HepG2 (cell line): ENCODE measurements around the gene ALB. TPM values are rescaled to one million over a fixed set of nuclear protein-coding genes. Genes with fewer than 3 reads are reported as not detected.

Source experiments
- DPF2 ChIP-seq: sonication (generic); formaldehyde crosslinking; IDR thresholded peaks from 2 replicates; pipeline ENCODE4 v1.4.0; 2020; ENCODE audit warnings: mild to moderate bottlenecking, low read depth, missing genetic modification reagents, borderline replicate concordance
- HOXA7 ChIP-seq: sonication (generic); formaldehyde crosslinking; IDR thresholded peaks from 2 replicates; pipeline ENCODE4 v1.8.1; 2022; ENCODE audit warnings: mild to moderate bottlenecking, missing genetic modification reagents, moderate library complexity
- MAZ ChIP-seq, 2 experiments: sonication (generic) in 1 of 2; formaldehyde crosslinking in 1 of 2; IDR thresholded peaks; 2 replicates each; pipeline versions ENCODE4 v1.5.0 to v1.6.1; 2012 to 2020; ENCODE audit warnings: low read depth in 2 of 2, mild to moderate bottlenecking in 2 of 2, borderline replicate concordance in 1 of 2, improper control_type of control experiment in 1 of 2, low read length in 1 of 2, missing genetic modification reagents in 1 of 2, moderate library complexity in 1 of 2
- PAX8 ChIP-seq: sonication (generic); formaldehyde crosslinking; IDR thresholded peaks from 2 replicates; pipeline ENCODE4 v1.8.0; 2022; ENCODE audit warnings: mild to moderate bottlenecking, missing genetic modification reagents, borderline replicate concordance
- RXRA ChIP-seq: sonication (generic); formaldehyde crosslinking; IDR thresholded peaks from 2 replicates; pipeline ENCODE4 v1.5.1; 2020; ENCODE audit warnings: missing genetic modification reagents
- SP2 ChIP-seq: sonication (generic); formaldehyde crosslinking; IDR thresholded peaks from 2 replicates; pipeline ENCODE4 v1.5.1; 2020; ENCODE audit warnings: mild to moderate bottlenecking, missing genetic modification reagents
- STAT5B ChIP-seq: sonication (generic); formaldehyde crosslinking; IDR thresholded peaks from 2 replicates; pipeline ENCODE4 v1.4.0; 2020; ENCODE audit warnings: missing genetic modification reagents
- TEAD2 ChIP-seq: sonication (generic); formaldehyde crosslinking; IDR thresholded peaks from 2 replicates; pipeline ENCODE4 v1.9.0; 2021; ENCODE audit warnings: missing genetic modification reagents
- ZBTB3 ChIP-seq: sonication (generic); formaldehyde crosslinking; IDR thresholded peaks from 2 replicates; pipeline ENCODE4 v1.4.0; 2020; ENCODE audit warnings: low read depth, mild to moderate bottlenecking, moderate library complexity, missing genetic modification reagents, borderline replicate concordance
- ZNF260 ChIP-seq: sonication (generic); formaldehyde crosslinking; IDR thresholded peaks from 2 replicates; pipeline ENCODE4 v1.4.0; 2020; ENCODE audit warnings: missing genetic modification reagents, low read depth, mild to moderate bottlenecking, borderline replicate concordance
- ZNF263 ChIP-seq: sonication (generic); formaldehyde crosslinking; IDR thresholded peaks from 2 replicates; pipeline ENCODE4 v1.4.0; 2020; ENCODE audit warnings: missing genetic modification reagents
- ZNF296 ChIP-seq: sonication (generic); formaldehyde crosslinking; conservative IDR thresholded peaks from 2 replicates; pipeline ENCODE4 v1.5.0; 2020; ENCODE audit warnings: mild to moderate bottlenecking, missing genetic modification reagents
- ZNF333 ChIP-seq: sonication (generic); formaldehyde crosslinking; IDR thresholded peaks from 2 replicates; pipeline ENCODE4 v1.4.0; 2020; ENCODE audit warnings: mild to moderate bottlenecking, missing genetic modification reagents, borderline replicate concordance
- ZNF530 ChIP-seq: sonication (generic); formaldehyde crosslinking; IDR thresholded peaks from 2 replicates; pipeline ENCODE4 v1.5.0; 2020; ENCODE audit warnings: low read depth, mild to moderate bottlenecking, missing genetic modification reagents
- ZNF674 ChIP-seq: sonication (generic); formaldehyde crosslinking; IDR thresholded peaks from 2 replicates; pipeline ENCODE4 v1.5.0; 2020; ENCODE audit warnings: low read depth, mild to moderate bottlenecking, missing genetic modification reagents
- ZNF720 ChIP-seq: sonication (generic); formaldehyde crosslinking; IDR thresholded peaks from 2 replicates; pipeline ENCODE4 v1.4.0; 2020; ENCODE audit warnings: missing genetic modification reagents
- ZSCAN30 ChIP-seq: sonication (generic); formaldehyde crosslinking; IDR thresholded peaks from 2 replicates; pipeline ENCODE4 v1.5.0; 2020; ENCODE audit warnings: mild to moderate bottlenecking, missing genetic modification reagents
- polyA plus RNA-seq, 8 experiments: library from polyadenylated mRNA; depleted of rRNA in 3 of 8; stranded (reverse) in 7 of 8; unstranded in 1 of 8; fragments of >200 nt; fragmentation: Illumina TruSeq in 4 of 8; extraction: Trizol in 4 of 8; gene quantifications; 2 replicates each; pipeline versions ENCODE4 v1.2.1 to v1.2.3, GENCODE V29; 2011 to 2016; ENCODE audit warnings: low read depth in 4 of 8, missing spikeins in 1 of 8, mixed read lengths in 1 of 8; ENCODE audit not compliant: insufficient read depth in 1 of 8
- total RNA-seq, 5 experiments: library from RNA; depleted of rRNA; stranded (reverse); fragments of >200 nt; fragmentation: Illumina TruSeq; extraction: Trizol; gene quantifications; 2 replicates each; pipeline ENCODE4 v1.2.3, GENCODE V29; 2016; ENCODE audit warnings: low read depth in 1 of 5
- TF ChIP-seq, protein P1 (sequence below): sonication (generic); formaldehyde crosslinking; IDR thresholded peaks from 2 replicates; pipeline ENCODE4 v1.5.0; 2020; ENCODE audit warnings: missing genetic modification reagents
- TF ChIP-seq, protein P2 (sequence below): sonication (generic); formaldehyde crosslinking; IDR thresholded peaks from 2 replicates; pipeline ENCODE4 v1.4.0; 2020; ENCODE audit warnings: mild to moderate bottlenecking, missing genetic modification reagents
- TF ChIP-seq, protein P3 (sequence below): sonication (generic); formaldehyde crosslinking; conservative IDR thresholded peaks from 2 replicates; pipeline ENCODE4 v1.4.0; 2020; ENCODE audit warnings: missing genetic modification reagents
- TF ChIP-seq, protein P4 (sequence below): IDR thresholded peaks from 2 replicates; pipeline ENCODE4 v1.6.1; 2018; ENCODE audit warnings: missing genetic modification reagents, mild to moderate bottlenecking, missing compliant biosample characterization
- TF ChIP-seq, protein P5 (sequence below): IDR thresholded peaks from 2 replicates; pipeline ENCODE4 v1.6.1; 2012; ENCODE audit warnings: low read depth, low read length, improper control_type of control experiment

The ALB gene
- total and polyA plus RNA-seq, 2 of the 13 experiments (the other 11 are each of a cell fraction or from before 2014, with no cell fraction given): 22,259 to 22,625 TPM

DNA sequence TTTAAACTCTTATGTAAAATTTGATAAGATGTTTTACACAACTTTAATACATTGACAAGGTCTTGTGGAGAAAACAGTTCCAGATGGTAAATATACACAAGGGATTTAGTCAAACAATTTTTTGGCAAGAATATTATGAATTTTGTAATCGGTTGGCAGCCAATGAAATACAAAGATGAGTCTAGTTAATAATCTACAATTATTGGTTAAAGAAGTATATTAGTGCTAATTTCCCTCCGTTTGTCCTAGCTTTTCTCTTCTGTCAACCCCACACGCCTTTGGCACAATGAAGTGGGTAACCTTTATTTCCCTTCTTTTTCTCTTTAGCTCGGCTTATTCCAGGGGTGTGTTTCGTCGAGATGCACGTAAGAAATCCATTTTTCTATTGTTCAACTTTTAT lies at the start of gene ALB (continued):
- no peak for TF ChIP-seq ZBTB3 (CRISPR knock-in tag)
- TF ChIP-seq ZNF530 (CRISPR knock-in tag): no peak
- no peak for TF ChIP-seq STAT5B (CRISPR knock-in tag)
- TF ChIP-seq, protein P1, sequence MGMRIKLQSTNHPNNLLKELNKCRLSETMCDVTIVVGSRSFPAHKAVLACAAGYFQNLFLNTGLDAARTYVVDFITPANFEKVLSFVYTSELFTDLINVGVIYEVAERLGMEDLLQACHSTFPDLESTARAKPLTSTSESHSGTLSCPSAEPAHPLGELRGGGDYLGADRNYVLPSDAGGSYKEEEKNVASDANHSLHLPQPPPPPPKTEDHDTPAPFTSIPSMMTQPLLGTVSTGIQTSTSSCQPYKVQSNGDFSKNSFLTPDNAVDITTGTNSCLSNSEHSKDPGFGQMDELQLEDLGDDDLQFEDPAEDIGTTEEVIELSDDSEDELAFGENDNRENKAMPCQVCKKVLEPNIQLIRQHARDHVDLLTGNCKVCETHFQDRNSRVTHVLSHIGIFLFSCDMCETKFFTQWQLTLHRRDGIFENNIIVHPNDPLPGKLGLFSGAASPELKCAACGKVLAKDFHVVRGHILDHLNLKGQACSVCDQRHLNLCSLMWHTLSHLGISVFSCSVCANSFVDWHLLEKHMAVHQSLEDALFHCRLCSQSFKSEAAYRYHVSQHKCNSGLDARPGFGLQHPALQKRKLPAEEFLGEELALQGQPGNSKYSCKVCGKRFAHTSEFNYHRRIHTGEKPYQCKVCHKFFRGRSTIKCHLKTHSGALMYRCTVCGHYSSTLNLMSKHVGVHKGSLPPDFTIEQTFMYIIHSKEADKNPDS (CRISPR knock-in tag): no peak
- no peak for TF ChIP-seq ZNF263 (CRISPR knock-in tag)
- TF ChIP-seq, protein P2, sequence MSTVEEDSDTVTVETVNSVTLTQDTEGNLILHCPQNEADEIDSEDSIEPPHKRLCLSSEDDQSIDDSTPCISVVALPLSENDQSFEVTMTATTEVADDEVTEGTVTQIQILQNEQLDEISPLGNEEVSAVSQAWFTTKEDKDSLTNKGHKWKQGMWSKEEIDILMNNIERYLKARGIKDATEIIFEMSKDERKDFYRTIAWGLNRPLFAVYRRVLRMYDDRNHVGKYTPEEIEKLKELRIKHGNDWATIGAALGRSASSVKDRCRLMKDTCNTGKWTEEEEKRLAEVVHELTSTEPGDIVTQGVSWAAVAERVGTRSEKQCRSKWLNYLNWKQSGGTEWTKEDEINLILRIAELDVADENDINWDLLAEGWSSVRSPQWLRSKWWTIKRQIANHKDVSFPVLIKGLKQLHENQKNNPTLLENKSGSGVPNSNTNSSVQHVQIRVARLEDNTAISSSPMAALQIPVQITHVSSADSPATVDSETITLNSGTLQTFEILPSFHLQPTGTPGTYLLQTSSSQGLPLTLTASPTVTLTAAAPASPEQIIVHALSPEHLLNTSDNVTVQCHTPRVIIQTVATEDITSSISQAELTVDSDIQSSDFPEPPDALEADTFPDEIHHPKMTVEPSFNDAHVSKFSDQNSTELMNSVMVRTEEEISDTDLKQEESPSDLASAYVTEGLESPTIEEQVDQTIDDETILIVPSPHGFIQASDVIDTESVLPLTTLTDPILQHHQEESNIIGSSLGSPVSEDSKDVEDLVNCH: no peak
- no peak for TF ChIP-seq PAX8 (CRISPR knock-in tag)
- no peak for TF ChIP-seq DPF2
- no peak for TF ChIP-seq ZNF333 (CRISPR knock-in tag)
- TF ChIP-seq, protein P3, sequence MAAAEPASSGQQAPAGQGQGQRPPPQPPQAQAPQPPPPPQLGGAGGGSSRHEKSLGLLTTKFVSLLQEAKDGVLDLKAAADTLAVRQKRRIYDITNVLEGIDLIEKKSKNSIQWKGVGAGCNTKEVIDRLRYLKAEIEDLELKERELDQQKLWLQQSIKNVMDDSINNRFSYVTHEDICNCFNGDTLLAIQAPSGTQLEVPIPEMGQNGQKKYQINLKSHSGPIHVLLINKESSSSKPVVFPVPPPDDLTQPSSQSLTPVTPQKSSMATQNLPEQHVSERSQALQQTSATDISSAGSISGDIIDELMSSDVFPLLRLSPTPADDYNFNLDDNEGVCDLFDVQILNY (CRISPR knock-in tag): no peak
- no peak for TF ChIP-seq MAZ (IDR thresholded peaks at IDR 0.05; ENCODE audit: borderline replicate concordance, low read depth, low read length)
- peak; percentile 62; the same call in 1 of the 2 replicates for TF ChIP-seq MAZ (CRISPR knock-in tag; IDR thresholded peaks at IDR 0.05; ENCODE audit: low read depth)
- TF ChIP-seq TEAD2 (CRISPR knock-in tag): no peak
- TF ChIP-seq RXRA (CRISPR knock-in tag): no peak
- no peak for TF ChIP-seq ZNF720 (CRISPR knock-in tag)
- no peak for TF ChIP-seq SP2 (CRISPR knock-in tag)
- TF ChIP-seq ZSCAN30 (CRISPR knock-in tag): 0 out of 2 replicates have a peak, but pooled peaks have one; percentile 46
- TF ChIP-seq, protein P4, sequence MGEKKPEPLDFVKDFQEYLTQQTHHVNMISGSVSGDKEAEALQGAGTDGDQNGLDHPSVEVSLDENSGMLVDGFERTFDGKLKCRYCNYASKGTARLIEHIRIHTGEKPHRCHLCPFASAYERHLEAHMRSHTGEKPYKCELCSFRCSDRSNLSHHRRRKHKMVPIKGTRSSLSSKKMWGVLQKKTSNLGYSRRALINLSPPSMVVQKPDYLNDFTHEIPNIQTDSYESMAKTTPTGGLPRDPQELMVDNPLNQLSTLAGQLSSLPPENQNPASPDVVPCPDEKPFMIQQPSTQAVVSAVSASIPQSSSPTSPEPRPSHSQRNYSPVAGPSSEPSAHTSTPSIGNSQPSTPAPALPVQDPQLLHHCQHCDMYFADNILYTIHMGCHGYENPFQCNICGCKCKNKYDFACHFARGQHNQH: no peak; the same call in 1 of the 2 replicates
- no peak for TF ChIP-seq ZNF674 (CRISPR knock-in tag)
- no peak for TF ChIP-seq ZNF260 (CRISPR knock-in tag)
- TF ChIP-seq HOXA7 (CRISPR knock-in tag): no peak
- TF ChIP-seq, protein P5, sequence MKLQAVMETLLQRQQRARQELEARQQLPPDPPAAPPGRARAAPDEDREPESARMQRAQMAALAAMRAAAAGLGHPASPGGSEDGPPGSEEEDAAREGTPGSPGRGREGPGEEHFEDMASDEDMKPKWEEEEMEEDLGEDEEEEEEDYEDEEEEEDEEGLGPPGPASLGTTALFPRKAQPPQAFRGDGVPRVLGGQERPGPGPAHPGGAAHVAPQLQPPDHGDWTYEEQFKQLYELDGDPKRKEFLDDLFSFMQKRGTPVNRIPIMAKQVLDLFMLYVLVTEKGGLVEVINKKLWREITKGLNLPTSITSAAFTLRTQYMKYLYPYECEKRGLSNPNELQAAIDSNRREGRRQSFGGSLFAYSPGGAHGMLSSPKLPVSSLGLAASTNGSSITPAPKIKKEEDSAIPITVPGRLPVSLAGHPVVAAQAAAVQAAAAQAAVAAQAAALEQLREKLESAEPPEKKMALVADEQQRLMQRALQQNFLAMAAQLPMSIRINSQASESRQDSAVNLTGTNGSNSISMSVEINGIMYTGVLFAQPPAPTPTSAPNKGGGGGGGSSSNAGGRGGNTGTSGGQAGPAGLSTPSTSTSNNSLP: no peak
- TF ChIP-seq ZNF296 (CRISPR knock-in tag): no peak
